Measurements from ENCODE around the gene ZNF428.
"Not testable (repeated sequence)": the region's sequence is repeated elsewhere in the genome, so short reads cannot be mapped to it uniquely, and the experiment has no call there.

Gene ZNF428

GRCh38 chr19:43591904-43592772 lies 27.3 kb downstream of the ZNF428 start:
- no peak for DNase-seq

- no peak for DNase-seq
These were observed 29.8 kb downstream of the ZNF428 start for GRCh38 chr19:43589678-43590077.

- DNase-seq = no peak
These were observed 30.2 kb downstream of the ZNF428 start for GRCh38 chr19:43589277-43589676.

- not testable (repeated sequence) for DNase-seq
These were observed 32.4 kb downstream of the ZNF428 start for GRCh38 chr19:43587029-43587428.

GRCh38 chr19:43586346-43586745 lies 33.1 kb downstream of the ZNF428 start:
- DNase-seq = no peak

- DNase-seq = no peak
These were observed 34.9 kb downstream of the ZNF428 start for GRCh38 chr19:43584484-43584883.

- no peak for DNase-seq
These were observed 36.9 kb downstream of the ZNF428 start for GRCh38 chr19:43582495-43582894.

- DNase-seq = no peak
These were observed 38.0 kb downstream of the ZNF428 start for GRCh38 chr19:43581467-43581866.

GRCh38 chr19:43578787-43579186 lies 40.6 kb downstream of the ZNF428 start:
- DNase-seq = no peak

- no peak for DNase-seq
These were observed 43.2 kb downstream of the ZNF428 start for GRCh38 chr19:43575955-43576878.

GRCh38 chr19:43575156-43575950 lies 44.1 kb downstream of the ZNF428 start, which contains the start of the genes PINLYP and XRCC1:
Gene PINLYP, plus strand, starts transcription at chr19:43575801. Its CDS starts 1,391 bp downstream, at chr19:43577192.
Gene XRCC1, minus strand, starts transcription at chr19:43575527. Its CDS starts 69 bp downstream, at chr19:43575458.
- DNase-seq = peak; percentile 98

- no peak for DNase-seq
These were observed 44.8 kb downstream of the ZNF428 start for GRCh38 chr19:43574424-43575155.

GRCh38 chr19:43572171-43572588 lies 47.2 kb downstream of the ZNF428 start:
- no peak for DNase-seq

GRCh38 chr19:43570174-43570791 lies 49.1 kb downstream of the ZNF428 start:
- no peak for DNase-seq

- no peak for DNase-seq
These were observed 49.8 kb downstream of the ZNF428 start for GRCh38 chr19:43569657-43570056.

GRCh38 chr19:43564800-43565199 lies 54.6 kb downstream of the ZNF428 start:
- no peak for DNase-seq

- DNase-seq = no peak
These were observed 55.5 kb downstream of the ZNF428 start for GRCh38 chr19:43563816-43564457.

GRCh38 chr19:43562698-43563241 lies 56.7 kb downstream of the ZNF428 start:
- peak; percentile 92 for DNase-seq

- no peak for DNase-seq
These were observed 57.2 kb downstream of the ZNF428 start for GRCh38 chr19:43562226-43562697.
